ENCODE measurements around the gene ZHX3.

The ZHX3 gene

GRCh38 chr20:41317546-41318270, at the start of gene ZHX3:
Gene ZHX3 (minus strand): TSS chr20:41317731. CDS start chr20:41204916, 112,815 bp downstream.
- DNase-seq (ENCODE audit: low read depth): peak; percentile 92

- DNase-seq (ENCODE audit: low read depth): no peak
Observed at GRCh38 chr20:41367393-41367695, 49.8 kb upstream of the ZHX3 start.

GRCh38 chr20:41366546-41367392, 49.2 kb upstream of the ZHX3 start, which contains the start of gene EMILIN3:
Gene EMILIN3 (minus strand): TSS chr20:41366818. CDS start chr20:41366634, 184 bp downstream.
- DNase-seq (ENCODE audit: low read depth): no peak

GRCh38 chr20:41365777-41366545, 48.4 kb upstream of the ZHX3 start:
- no peak for DNase-seq (ENCODE audit: low read depth)

- DNase-seq (ENCODE audit: low read depth): no peak
Observed at GRCh38 chr20:41364967-41365765, 47.6 kb upstream of the ZHX3 start.

- no peak for DNase-seq (ENCODE audit: low read depth)
Observed at GRCh38 chr20:41364236-41364855, 46.8 kb upstream of the ZHX3 start.

- no peak for DNase-seq (ENCODE audit: low read depth)
Observed at GRCh38 chr20:41363601-41364000, 46.1 kb upstream of the ZHX3 start.

- no peak for DNase-seq (ENCODE audit: low read depth)
Observed at GRCh38 chr20:41362748-41363140, 45.2 kb upstream of the ZHX3 start.

- DNase-seq (ENCODE audit: low read depth): no peak
Observed at GRCh38 chr20:41361757-41362747, 44.5 kb upstream of the ZHX3 start.

- no peak for DNase-seq (ENCODE audit: low read depth)
Observed at GRCh38 chr20:41360831-41361756, 43.6 kb upstream of the ZHX3 start.

- no peak for DNase-seq (ENCODE audit: low read depth)
Observed at GRCh38 chr20:41359541-41360011, 42.0 kb upstream of the ZHX3 start.

- no peak for DNase-seq (ENCODE audit: low read depth)
Observed at GRCh38 chr20:41358717-41359116, 41.2 kb upstream of the ZHX3 start.

- no peak for DNase-seq (ENCODE audit: low read depth)
Observed at GRCh38 chr20:41358230-41358629, 40.7 kb upstream of the ZHX3 start.

GRCh38 chr20:41357424-41358163, 40.1 kb upstream of the ZHX3 start:
- DNase-seq (ENCODE audit: low read depth): no peak

- no peak for DNase-seq (ENCODE audit: low read depth)
Observed at GRCh38 chr20:41356951-41357350, 39.4 kb upstream of the ZHX3 start.

GRCh38 chr20:41355598-41356203, 38.2 kb upstream of the ZHX3 start:
- DNase-seq (ENCODE audit: low read depth): no peak

- no peak for DNase-seq (ENCODE audit: low read depth)
Observed at GRCh38 chr20:41355192-41355591, 37.7 kb upstream of the ZHX3 start.

GRCh38 chr20:41353530-41353929, 36.0 kb upstream of the ZHX3 start:
- no peak for DNase-seq (ENCODE audit: low read depth)

Data from stromal cell of bone marrow (primary cell).